SK-N-SH (cell line): ENCODE data around the gene CRTC3. TPM values are rescaled to one million over a fixed set of nuclear protein-coding genes. Genes with fewer than 3 reads are reported as not detected.

Experiments used
- CTCF ChIA-PET: fragments of 300-600, 350-600 bp; formaldehyde crosslinking; extraction: SDS; loops from one replicate; lab custom pipeline; 2021; lab: Yijun Ruan, JAX
- POLR2A ChIA-PET: fragments of 350-600 bp; sonication (Branson Sonifier 250); formaldehyde crosslinking; extraction: SDS; loops from one replicate; lab custom pipeline; 2020; ENCODE audit warnings: antibody characterized with exemption, inconsistent platforms; lab: Yijun Ruan, JAX
- DNase-seq: peaks from one replicate; pipeline ENCODE4 v3.0.0; 2012
- H2AFZ ChIP-seq: fragments of 200-600 bp; sonication (generic); 2 replicates; pipeline ENCODE4 v1.8.1; 2016; ENCODE audit warnings: antibody characterized with exemption, mild to moderate bottlenecking, low read depth
- H3F3A ChIP-seq: fragments of 200-600 bp; sonication (generic); replicated peaks from 2 replicates; pipeline ENCODE3; 2016; ENCODE audit warnings: antibody characterized with exemption, mild to moderate bottlenecking; ENCODE audit not compliant: insufficient read depth
- H3K27ac ChIP-seq, 2 experiments: fragments of 200-500 bp in 1 of 2; fragments of 200-600 bp in 1 of 2; sonication (Bioruptor generic) in 1 of 2; sonication (generic), shearing (Covaris generic) in 1 of 2; 2 replicates each; pipeline versions ENCODE4 v1.5.1 to v1.6.1; 2014 to 2016; ENCODE audit warnings: low read depth in 2 of 2, inconsistent platforms in 1 of 2, low read length in 1 of 2, mild to moderate bottlenecking in 1 of 2, mixed read lengths in 1 of 2
- H3K27me3 ChIP-seq: fragments of 200-600 bp; sonication (generic), shearing (Covaris generic); 2 replicates; pipeline ENCODE4 v1.6.1; 2016; ENCODE audit warnings: mixed run types; ENCODE audit not compliant: insufficient read depth
- H3K36me3 ChIP-seq, 2 experiments: fragments of 200-500 bp in 1 of 2; fragments of 200-600 bp in 1 of 2; sonication (Bioruptor generic) in 1 of 2; sonication (generic) in 1 of 2; replicated peaks in 1 of 2; 2 replicates each; pipeline versions ENCODE3 to v1.5.1; 2014 to 2016; ENCODE audit warnings: low read length in 1 of 2, mild to moderate bottlenecking in 1 of 2; ENCODE audit not compliant: insufficient read depth in 2 of 2, control insufficient read depth in 1 of 2
- H3K4me1 ChIP-seq, 2 experiments: fragments of 200-500 bp in 1 of 2; fragments of 200-600 bp in 1 of 2; sonication (Bioruptor generic) in 1 of 2; sonication (generic), shearing (Covaris generic) in 1 of 2; 2 replicates each; pipeline versions ENCODE4 v1.5.1 to v1.6.1; 2014 to 2016; ENCODE audit warnings: low read depth in 1 of 2, low read length in 1 of 2, mixed run types in 1 of 2; ENCODE audit not compliant: insufficient read depth in 2 of 2, control insufficient read depth in 1 of 2
- H3K4me2 ChIP-seq: fragments of 200-600 bp; sonication (generic), shearing (Covaris generic); 2 replicates; pipeline ENCODE4 v1.6.1; 2017; ENCODE audit warnings: mixed run types
- H3K4me3 ChIP-seq, 2 experiments: fragments of 200-500 bp in 1 of 2; fragments of 200-600 bp in 1 of 2; sonication (Bioruptor generic) in 1 of 2; sonication (generic), shearing (Covaris generic) in 1 of 2; 2 replicates each; pipeline versions ENCODE4 v1.5.1 to v1.8.1; 2014 to 2016; ENCODE audit warnings: low read depth in 2 of 2, inconsistent platforms in 1 of 2, low read length in 1 of 2, mild to moderate bottlenecking in 1 of 2, mixed read lengths in 1 of 2, moderate library complexity in 1 of 2
- H3K79me2 ChIP-seq: fragments of 200-600 bp; sonication (generic); 2 replicates; pipeline ENCODE4 v1.8.1; 2017; ENCODE audit warnings: mild to moderate bottlenecking; ENCODE audit not compliant: insufficient read depth
- H3K9ac ChIP-seq: fragments of 200-600 bp; sonication (generic); 2 replicates; pipeline ENCODE4 v1.6.1; 2017; ENCODE audit warnings: mixed run types
- H3K9me2 ChIP-seq: fragments of 200-600 bp; sonication (generic); 2 replicates; pipeline ENCODE4 v1.6.1; 2017; ENCODE audit warnings: mixed run types
- H3K9me3 ChIP-seq: fragments of 200-600 bp; sonication (generic); 2 replicates; pipeline ENCODE4 v1.6.1; 2017; ENCODE audit warnings: mixed run types, mild to moderate bottlenecking, moderate library complexity
- H4K20me1 ChIP-seq: fragments of 200-600 bp; sonication (generic); 2 replicates; pipeline ENCODE4 v1.6.1; 2017; ENCODE audit warnings: mild to moderate bottlenecking, mixed run types; ENCODE audit not compliant: insufficient read depth
- EZH2phosphoT487 ChIP-seq: fragments of 200-600 bp; sonication (generic); IDR thresholded peaks from 2 replicates; pipeline ENCODE4 v1.6.1; 2017; ENCODE audit warnings: low read depth, mixed run types, mild to moderate bottlenecking, antibody characterized with exemption, moderate library complexity, borderline replicate concordance
- FOXM1 ChIP-seq: IDR thresholded peaks from 2 replicates; pipeline ENCODE4 v1.4.0; 2012; ENCODE audit warnings: low read depth, mild to moderate bottlenecking
- GABPA ChIP-seq: IDR thresholded peaks from 2 replicates; pipeline ENCODE4 v1.4.0; 2012; ENCODE audit warnings: low read depth, mild to moderate bottlenecking
- JUND ChIP-seq: IDR thresholded peaks from 2 replicates; pipeline ENCODE4 v1.4.0; 2012
- MXI1 ChIP-seq: IDR thresholded peaks from 2 replicates; pipeline ENCODE4 v1.6.1; 2012; ENCODE audit warnings: mild to moderate bottlenecking, low read depth, low read length, improper control_type of control experiment
- NRF1 ChIP-seq: IDR thresholded peaks from 2 replicates; pipeline ENCODE4 v1.6.1; 2012; ENCODE audit warnings: low read depth, mild to moderate bottlenecking, low read length
- RAD21 ChIP-seq: IDR thresholded peaks from 2 replicates; pipeline ENCODE4 v1.6.1; 2012; ENCODE audit warnings: mild to moderate bottlenecking, low read length
- RFX5 ChIP-seq: IDR thresholded peaks from 2 replicates; pipeline ENCODE4 v1.6.1; 2012; ENCODE audit warnings: mild to moderate bottlenecking, improper control_type of control experiment, low read length
- SIN3A ChIP-seq: IDR thresholded peaks from 2 replicates; pipeline ENCODE4 v1.6.1; 2012; ENCODE audit warnings: low read depth, mild to moderate bottlenecking, low read length, moderate library complexity, borderline replicate concordance
- SMC3 ChIP-seq: IDR thresholded peaks from 2 replicates; pipeline ENCODE4 v1.6.1; 2012; ENCODE audit warnings: low read depth, low read length, improper control_type of control experiment
- TAF1 ChIP-seq: IDR thresholded peaks from 2 replicates; pipeline ENCODE4 v1.6.1; 2012; ENCODE audit warnings: low read depth, mild to moderate bottlenecking, low read length, moderate library complexity, borderline replicate concordance
- TCF12 ChIP-seq: IDR thresholded peaks from 2 replicates; pipeline ENCODE4 v1.4.0; 2012
- YY1 ChIP-seq: IDR thresholded peaks from 2 replicates; pipeline ENCODE4 v1.4.0; 2012; ENCODE audit warnings: low read depth, mild to moderate bottlenecking
- WGBS: methylation state at CpG from one replicate; pipeline ENCODE4 v1.1.6; 2017; ENCODE audit warnings: low lambda C conversion rate; 5-methylcytosine and 5-hydroxymethylcytosine counted together
- polyA plus RNA-seq, 3 experiments: library from polyadenylated mRNA; depleted of rRNA; stranded (reverse); fragments of >200 nt; gene quantifications; 2 replicates each; pipeline ENCODE4 v1.2.3, GENCODE V29; 2012
- TF ChIP-seq, protein P1 (sequence below): IDR thresholded peaks from 2 replicates; pipeline ENCODE4 v1.4.0; 2012; ENCODE audit warnings: low read depth, borderline replicate concordance
- TF ChIP-seq, protein P2 (sequence below): IDR thresholded peaks from 2 replicates; pipeline ENCODE4 v1.4.0; 2012; ENCODE audit warnings: low read depth
- TF ChIP-seq, protein P3 (sequence below): IDR thresholded peaks from 2 replicates; pipeline ENCODE4 v1.6.1; 2012; ENCODE audit warnings: mild to moderate bottlenecking, low read depth, low read length, moderate library complexity

Gene CRTC3
- polyA plus RNA-seq, 1 of the 3 experiments (the other 2 are of a cell fraction) = 16.7 TPM

DNA sequence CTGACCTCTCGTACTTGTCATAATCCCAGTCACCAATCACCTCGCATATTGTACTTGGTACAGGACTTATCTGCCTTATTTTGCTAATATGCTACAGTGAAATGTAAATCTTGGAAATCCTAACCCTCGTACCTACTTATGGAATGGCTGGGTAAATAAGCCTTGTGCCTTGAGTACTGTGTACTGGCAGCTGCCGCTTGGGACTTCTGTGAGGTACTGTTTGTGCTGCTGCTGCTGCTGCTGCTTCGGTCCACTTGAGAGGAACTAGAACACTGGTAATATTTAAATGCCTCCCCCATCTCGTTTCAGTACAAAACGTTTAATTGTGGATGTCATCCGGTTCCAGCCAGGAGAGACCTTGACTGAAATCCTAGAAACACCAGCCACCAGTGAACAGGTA, 42.5 kb upstream of the CRTC3 start:
- CTCF ChIA-PET = interaction anchor here (1.3 to 3.8 kb wide), 2 partner anchors 167 to 399 kb away, joined by 3 to 17 read pairs; no protein-coding TSS in a partner anchor

GRCh38 chr15:90489514-90489913, 40.2 kb upstream of the CRTC3 start:
- Histone ChIP-seq H3K4me2 (no peak overlapping the region), H3K36me3 (peaks cover 63 to 97% of the 10 kb centered on the region in 2 experiments), H3K9me2 (no peaks in the 10 kb centered on the region), H3K4me1 (no peaks in the 10 kb centered on the region), H3K27me3 (no peaks in the 10 kb centered on the region), H3K9ac (no peak overlapping the region), H3K9me3 (no peaks in the 10 kb centered on the region), H3F3A (peaks cover 11% of the 10 kb centered on the region), H3K27ac (no peak overlapping the region), H2AFZ (no peak overlapping the region), H3K4me3 (no peak overlapping the region), H4K20me1 (no peaks in the 10 kb centered on the region), H3K79me2 (peaks cover 7% of the 10 kb centered on the region; the same call in 1 of the 2 replicates)
- TF ChIP-seq TAF1 (no peak), FOXM1 (no peak), NRF1 (no peak), MXI1 (no peak), RAD21 (no peak)
- TF ChIP-seq, protein P1, sequence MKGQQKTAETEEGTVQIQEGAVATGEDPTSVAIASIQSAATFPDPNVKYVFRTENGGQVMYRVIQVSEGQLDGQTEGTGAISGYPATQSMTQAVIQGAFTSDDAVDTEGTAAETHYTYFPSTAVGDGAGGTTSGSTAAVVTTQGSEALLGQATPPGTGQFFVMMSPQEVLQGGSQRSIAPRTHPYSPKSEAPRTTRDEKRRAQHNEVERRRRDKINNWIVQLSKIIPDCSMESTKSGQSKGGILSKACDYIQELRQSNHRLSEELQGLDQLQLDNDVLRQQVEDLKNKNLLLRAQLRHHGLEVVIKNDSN = no peak
- TF ChIP-seq, protein P2, sequence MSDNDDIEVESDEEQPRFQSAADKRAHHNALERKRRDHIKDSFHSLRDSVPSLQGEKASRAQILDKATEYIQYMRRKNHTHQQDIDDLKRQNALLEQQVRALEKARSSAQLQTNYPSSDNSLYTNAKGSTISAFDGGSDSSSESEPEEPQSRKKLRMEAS = no peak
- TF ChIP-seq, protein P3, sequence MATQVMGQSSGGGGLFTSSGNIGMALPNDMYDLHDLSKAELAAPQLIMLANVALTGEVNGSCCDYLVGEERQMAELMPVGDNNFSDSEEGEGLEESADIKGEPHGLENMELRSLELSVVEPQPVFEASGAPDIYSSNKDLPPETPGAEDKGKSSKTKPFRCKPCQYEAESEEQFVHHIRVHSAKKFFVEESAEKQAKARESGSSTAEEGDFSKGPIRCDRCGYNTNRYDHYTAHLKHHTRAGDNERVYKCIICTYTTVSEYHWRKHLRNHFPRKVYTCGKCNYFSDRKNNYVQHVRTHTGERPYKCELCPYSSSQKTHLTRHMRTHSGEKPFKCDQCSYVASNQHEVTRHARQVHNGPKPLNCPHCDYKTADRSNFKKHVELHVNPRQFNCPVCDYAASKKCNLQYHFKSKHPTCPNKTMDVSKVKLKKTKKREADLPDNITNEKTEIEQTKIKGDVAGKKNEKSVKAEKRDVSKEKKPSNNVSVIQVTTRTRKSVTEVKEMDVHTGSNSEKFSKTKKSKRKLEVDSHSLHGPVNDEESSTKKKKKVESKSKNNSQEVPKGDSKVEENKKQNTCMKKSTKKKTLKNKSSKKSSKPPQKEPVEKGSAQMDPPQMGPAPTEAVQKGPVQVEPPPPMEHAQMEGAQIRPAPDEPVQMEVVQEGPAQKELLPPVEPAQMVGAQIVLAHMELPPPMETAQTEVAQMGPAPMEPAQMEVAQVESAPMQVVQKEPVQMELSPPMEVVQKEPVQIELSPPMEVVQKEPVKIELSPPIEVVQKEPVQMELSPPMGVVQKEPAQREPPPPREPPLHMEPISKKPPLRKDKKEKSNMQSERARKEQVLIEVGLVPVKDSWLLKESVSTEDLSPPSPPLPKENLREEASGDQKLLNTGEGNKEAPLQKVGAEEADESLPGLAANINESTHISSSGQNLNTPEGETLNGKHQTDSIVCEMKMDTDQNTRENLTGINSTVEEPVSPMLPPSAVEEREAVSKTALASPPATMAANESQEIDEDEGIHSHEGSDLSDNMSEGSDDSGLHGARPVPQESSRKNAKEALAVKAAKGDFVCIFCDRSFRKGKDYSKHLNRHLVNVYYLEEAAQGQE = no peak
- 85% methylated on average over 1 of the region's 1 CpG for WGBS
- DNase-seq = no peak
- ChIA-PET POLR2A (no interaction called here), CTCF (interaction anchor here (1.1 to 3.8 kb wide), 6 partner anchors 7 to 397 kb away, joined by 3 to 17 read pairs (median 4); no protein-coding TSS in a partner anchor)

More for the DNA sequence above, 42.5 kb upstream of the CRTC3 start:
- Histone ChIP-seq H3K27me3 (no peaks in the 10 kb centered on the region), H3K36me3 (peaks cover 67 to 95% of the 10 kb centered on the region in 2 experiments), H3K4me2 (no peak overlapping the region), H3K9ac (no peak overlapping the region), H3K4me3 (no peak overlapping the region), H3F3A (peaks cover 13% of the 10 kb centered on the region)
- no peak for DNase-seq
- WGBS = 95% methylated on average over 8 of the region's 8 CpGs
- TF ChIP-seq SIN3A = no peak
- TF ChIP-seq TCF12 = no peak
- no peak for TF ChIP-seq GABPA
- TF ChIP-seq NRF1 = no peak
- no peak for TF ChIP-seq EZH2phosphoT487
- no peak for TF ChIP-seq FOXM1
- TF ChIP-seq YY1 = no peak
- TF ChIP-seq, protein P1 = no peak
- no peak for TF ChIP-seq SMC3
- no peak for TF ChIP-seq JUND
- TF ChIP-seq, protein P3 = no peak
- no peak for TF ChIP-seq TAF1
- TF ChIP-seq RFX5 = no peak
- TF ChIP-seq, all 33 proteins: peak for 0
- Histone ChIP-seq H2AFZ (no peak overlapping the region), H4K20me1 (no peaks in the 10 kb centered on the region; the same call in 1 of the 2 replicates), H3K9me3 (no peaks in the 10 kb centered on the region), H3K9me2 (no peaks in the 10 kb centered on the region), H3K4me1 (no peaks in the 10 kb centered on the region), H3K79me2 (peaks cover 20% of the 10 kb centered on the region; the same call in 1 of the 2 replicates), H3K27ac (no peak overlapping the region)
- POLR2A ChIA-PET = no interaction called here
